SK-MEL-5 (cell line): Measurements from ENCODE around the gene SPRN. TPM values are rescaled to one million over a fixed set of nuclear protein-coding genes. Genes with fewer than 3 reads are reported as not detected.
"Not testable (repeated sequence)": the region's sequence is repeated elsewhere in the genome, so short reads cannot be mapped to it uniquely, and the experiment has no call there.

ENCODE experiments used
- DNase-seq: peaks from one replicate; pipeline ENCODE4 v3.0.0-alpha.2; 2016; ENCODE audit warnings: low read depth, low spot score
- in situ Hi-C: cut with HindIII; loops from 2 replicates; pipeline ENCODE4 v1.10.0; 2016; ENCODE audit warnings: low sequenced_read_pairs, high pct_unique_total_duplicates, low pct_unique_long_range_greater_than_20kb
- small RNA-seq, 2 experiments: library from RNA; depleted of rRNA; stranded (forward); fragments of <200 nt; gene quantifications; one replicate each; pipeline ENCODE3, GENCODE V24; 2014
- total RNA-seq: library from RNA; depleted of rRNA; stranded (reverse); fragments of >200 nt; shearing (Covaris generic); gene quantifications from 2 replicates; pipeline ENCODE4 v1.2.3, GENCODE V29; 2014; rRNA removed

Gene SPRN
- total RNA-seq, 1 experiment from 2014 or later = not detected

GRCh38 chr10:133379801-133380666 lies 44.4 kb downstream of the SPRN start:
- no peak for DNase-seq
- in situ Hi-C loops = no loop called here

GRCh38 chr10:133379152-133379800 lies 45.1 kb downstream of the SPRN start, which contains the start of gene PAOX:
Gene PAOX (plus strand): TSS chr10:133379262. CDS start chr10:133379317, 55 bp downstream.
- DNase-seq = peak; percentile 18

GRCh38 chr10:133378251-133379096 lies 46.0 kb downstream of the SPRN start:
- in situ Hi-C loops = no loop called here
- DNase-seq = peak; percentile 20

More at GRCh38 chr10:133379152-133379800, 45.1 kb downstream of the SPRN start, which contains the start of gene PAOX:
- in situ Hi-C loops = no loop called here

GRCh38 chr10:133377818-133378250 lies 46.6 kb downstream of the SPRN start:
- in situ Hi-C loops = no loop called here
- no peak for DNase-seq

GRCh38 chr10:133377025-133377817 lies 47.2 kb downstream of the SPRN start:
- in situ Hi-C loops = no loop called here
- DNase-seq = no peak

- DNase-seq, in situ Hi-C loops: not testable (repeated sequence)
Measured at GRCh38 chr10:133376183-133376582, 48.2 kb downstream of the SPRN start.

- peak; percentile 60 for DNase-seq
- in situ Hi-C loops = no loop called here
Measured at GRCh38 chr10:133375357-133376115, 48.9 kb downstream of the SPRN start.

- DNase-seq = peak; percentile 89
- in situ Hi-C loops = no loop called here
Measured at GRCh38 chr10:133373174-133374090, 51.0 kb downstream of the SPRN start, which contains the start of gene ECHS1. Gene ECHS1 (minus strand): TSS chr10:133373354. CDS start chr10:133373333, 21 bp downstream.

- DNase-seq = no peak
- in situ Hi-C loops = no loop called here
Measured at GRCh38 chr10:133372507-133372906, 51.9 kb downstream of the SPRN start.

Small RNA genes lying within 50 kb of the gene (small RNA-seq; reads per million reads assigned to genes)
- gene AL360181.4 = 0 reads per million in 2 experiments
- gene MIR3944 = 0 reads per million in 2 experiments

Other genes with a start within 250 kb of the SPRN start
- gene UTF1, start 194.4 kb downstream of the SPRN start, total RNA-seq = not detected in 2 replicates
- not detected in 2 replicates for gene VENTX, start 186.8 kb downstream of the SPRN start, total RNA-seq
- gene ADAM8, start 147.8 kb downstream of the SPRN start, total RNA-seq = 0.05 and 0.64 TPM in 2 replicates
- gene TUBGCP2, start 115.8 kb downstream of the SPRN start, total RNA-seq = 28.7 and 33.1 TPM in 2 replicates
- 15.2 and 28.1 TPM in 2 replicates for gene ZNF511, start 115.7 kb downstream of the SPRN start, total RNA-seq
- not detected in 2 replicates for gene CALY, start 87.7 kb downstream of the SPRN start, total RNA-seq
- gene PRAP1, start 77.3 kb downstream of the SPRN start, total RNA-seq = not detected in 2 replicates
- 22.1 and 30.2 TPM in 2 replicates for gene FUOM, start 66.6 kb downstream of the SPRN start, total RNA-seq
- 80.6 and 90.4 TPM in 2 replicates for gene ECHS1, start 51.3 kb downstream of the SPRN start, total RNA-seq
- gene PAOX, start 45.4 kb downstream of the SPRN start, total RNA-seq = 0.83 and 1.0 TPM in 2 replicates
- gene MTG1, start 30.5 kb downstream of the SPRN start, total RNA-seq = 34.9 and 38.5 TPM in 2 replicates
- gene SCART1, start 29.3 kb upstream of the SPRN start, total RNA-seq = 0.29 and 0.37 TPM in 2 replicates
- not detected in 2 replicates for gene CYP2E1, start 102.7 kb upstream of the SPRN start, total RNA-seq
- gene SYCE1, start 141.0 kb upstream of the SPRN start, total RNA-seq = not detected in 2 replicates
- 0.53 TPM in 1 of 2 replicates, not detected in the other for gene FRG2B, start 202.2 kb upstream of the SPRN start, total RNA-seq